GM12872 (cell line): ENCODE results near the gene SETSIP.

Experiments used
- TF ChIP-seq, protein P1 (sequence below): IDR thresholded peaks from 3 replicates; pipeline ENCODE4 v1.5.1; 2011; ENCODE audit warnings: low read depth, mild to moderate bottlenecking, low read length, moderate library complexity; ENCODE audit not compliant: insufficient read depth

The SETSIP gene

GRCh38 chr1:92075311-92075710, at the start of gene SETSIP:
Gene SETSIP (minus strand): TSS chr1:92075411. CDS start chr1:92075411, 0 bp downstream.
- TF ChIP-seq, protein P1, sequence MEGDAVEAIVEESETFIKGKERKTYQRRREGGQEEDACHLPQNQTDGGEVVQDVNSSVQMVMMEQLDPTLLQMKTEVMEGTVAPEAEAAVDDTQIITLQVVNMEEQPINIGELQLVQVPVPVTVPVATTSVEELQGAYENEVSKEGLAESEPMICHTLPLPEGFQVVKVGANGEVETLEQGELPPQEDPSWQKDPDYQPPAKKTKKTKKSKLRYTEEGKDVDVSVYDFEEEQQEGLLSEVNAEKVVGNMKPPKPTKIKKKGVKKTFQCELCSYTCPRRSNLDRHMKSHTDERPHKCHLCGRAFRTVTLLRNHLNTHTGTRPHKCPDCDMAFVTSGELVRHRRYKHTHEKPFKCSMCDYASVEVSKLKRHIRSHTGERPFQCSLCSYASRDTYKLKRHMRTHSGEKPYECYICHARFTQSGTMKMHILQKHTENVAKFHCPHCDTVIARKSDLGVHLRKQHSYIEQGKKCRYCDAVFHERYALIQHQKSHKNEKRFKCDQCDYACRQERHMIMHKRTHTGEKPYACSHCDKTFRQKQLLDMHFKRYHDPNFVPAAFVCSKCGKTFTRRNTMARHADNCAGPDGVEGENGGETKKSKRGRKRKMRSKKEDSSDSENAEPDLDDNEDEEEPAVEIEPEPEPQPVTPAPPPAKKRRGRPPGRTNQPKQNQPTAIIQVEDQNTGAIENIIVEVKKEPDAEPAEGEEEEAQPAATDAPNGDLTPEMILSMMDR, result no peak

DNA sequence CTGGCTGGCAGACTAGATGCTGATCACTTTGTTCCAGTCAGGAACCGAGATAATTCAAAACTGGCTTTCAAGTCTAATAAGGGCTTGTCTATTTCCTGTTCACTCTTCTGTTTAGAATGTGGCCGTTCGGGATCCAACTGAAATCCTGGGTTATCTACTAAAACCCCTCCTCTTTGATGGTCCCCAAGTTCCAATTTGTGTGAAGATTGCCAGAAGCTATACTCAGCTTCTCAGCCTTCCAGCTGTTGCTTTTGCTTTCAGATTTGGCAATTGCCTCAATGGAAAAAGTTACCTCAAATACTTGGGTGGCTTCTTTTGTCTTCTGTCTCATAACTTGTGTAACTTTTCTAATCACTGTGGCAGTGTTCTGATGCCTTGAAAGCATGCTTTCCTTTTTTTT, 48.7 kb upstream of the SETSIP start:
- TF ChIP-seq, protein P1, result no peak

GRCh38 chr1:92118826-92119225, 43.6 kb upstream of the SETSIP start:
- TF ChIP-seq, protein P1, result no peak

DNA sequence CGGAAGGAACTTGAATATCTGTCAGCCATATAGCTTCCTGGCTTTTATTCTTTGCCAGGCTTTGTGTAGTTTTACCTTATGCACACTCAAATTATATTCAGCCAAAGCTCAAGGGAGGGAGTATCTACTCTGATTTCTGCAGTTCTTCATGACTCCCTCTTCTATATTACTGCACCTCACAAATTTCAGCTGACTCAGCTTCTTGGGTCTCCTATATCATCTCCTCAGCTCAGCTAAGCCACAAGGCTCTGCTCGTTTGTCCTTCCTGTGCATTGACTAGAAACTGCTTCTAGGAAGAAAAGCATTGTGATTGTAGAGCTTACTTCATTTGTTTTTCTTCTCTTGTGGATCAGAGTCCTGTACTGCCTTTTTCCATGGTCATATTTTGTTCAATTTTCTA, 42.3 kb upstream of the SETSIP start:
- TF ChIP-seq, protein P1, result no peak

GRCh38 chr1:92108631-92109030, 33.4 kb upstream of the SETSIP start:
- TF ChIP-seq, protein P1, result no peak

DNA sequence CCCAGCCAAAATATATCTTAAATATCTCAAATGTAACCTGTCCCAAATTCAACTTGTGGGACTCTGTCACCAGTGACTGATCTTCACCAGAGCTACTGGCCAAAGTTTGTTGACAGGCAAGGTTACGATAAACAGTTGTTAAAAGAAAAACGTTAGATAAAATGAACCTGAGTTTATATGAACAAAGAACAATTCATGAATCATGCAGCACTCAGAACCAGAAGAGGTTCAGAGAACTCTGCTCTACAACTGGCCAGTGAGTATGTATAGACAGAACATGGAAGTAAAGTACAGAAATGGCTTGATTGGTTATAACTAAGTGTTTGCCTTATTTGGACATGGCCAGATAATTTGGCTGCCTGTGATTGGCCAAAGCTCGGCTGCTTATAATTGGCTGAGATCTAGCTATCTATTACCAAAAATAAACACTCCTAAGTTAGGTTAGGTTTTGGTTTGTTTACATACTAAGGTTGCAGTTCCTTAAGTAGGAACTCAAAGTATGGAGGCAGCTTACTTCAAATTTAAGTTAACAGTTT, 30.4 kb upstream of the SETSIP start:
- TF ChIP-seq, protein P1, result no peak

DNA sequence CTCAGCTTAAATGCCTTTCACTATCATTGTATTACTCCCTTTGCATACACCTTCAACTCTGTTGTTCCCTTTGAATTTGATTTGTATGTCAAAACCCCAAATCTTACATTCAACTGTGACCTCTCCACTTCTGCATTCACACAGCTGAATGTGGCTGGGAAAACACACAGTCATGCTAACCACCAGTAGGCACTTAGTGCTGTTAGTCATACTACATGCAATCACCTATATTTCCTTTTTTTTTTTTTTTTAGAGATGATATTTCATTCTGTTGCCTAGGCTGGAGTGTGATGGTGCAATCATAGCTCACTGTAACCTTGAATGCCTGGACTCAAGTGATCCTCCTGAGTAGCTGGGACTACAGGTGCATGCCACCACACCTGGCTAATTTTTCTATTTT, 21.1 kb upstream of the SETSIP start:
- TF ChIP-seq, protein P1, result no peak
